Measurements from ENCODE around the gene LCE6A. TPM values are rescaled to one million over a fixed set of nuclear protein-coding genes. Genes with fewer than 3 reads are reported as not detected.
A peak's percentile ranks its signal among the peaks of the same experiment; 100 is the strongest.

Gene LCE6A
- polyA plus RNA-seq, 4 donors, result not detected

- H3K27ac ChIP-seq (ENCODE audit: low read depth in 1 of 3, low read length in 2 of 3), result no peak overlapping the region
- no peak overlapping the region for H3K4me3 ChIP-seq (ENCODE audit: low read depth in 1 of 3, low read length in 3 of 3)
- H3K36me3 ChIP-seq (ENCODE audit: control insufficient read depth in 3 of 3, insufficient read depth in 2 of 3, low read depth in 1 of 3, low read length in 3 of 3), result no peaks in the 10 kb centered on the region
- H3K4me1 ChIP-seq (ENCODE audit: control insufficient read depth in 3 of 3, insufficient read depth in 2 of 3, low read depth in 1 of 3, low read length in 2 of 3), result no peaks in the 10 kb centered on the region
- DNase-seq (no peak), FAIRE-seq (no peak)
- peaks cover 0 to 3% (median 2%) of the 10 kb centered on the region in 3 donors for H3K27me3 ChIP-seq (ENCODE audit: control insufficient read depth in 3 of 3, insufficient read depth in 3 of 3, low read length in 3 of 3)
- WGBS, 3 donors, result 36 to 40% (median 37%) methylated on average over 5 of the region's 5 CpGs
- no peaks in the 10 kb centered on the region for H3K9me3 ChIP-seq (ENCODE audit: control insufficient read depth in 2 of 2, insufficient read depth in 1 of 2, low read depth in 1 of 2, low read length in 1 of 2)
Measured at GRCh38 chr1:152823294-152823693, 19.4 kb upstream of the LCE6A start.

DNA sequence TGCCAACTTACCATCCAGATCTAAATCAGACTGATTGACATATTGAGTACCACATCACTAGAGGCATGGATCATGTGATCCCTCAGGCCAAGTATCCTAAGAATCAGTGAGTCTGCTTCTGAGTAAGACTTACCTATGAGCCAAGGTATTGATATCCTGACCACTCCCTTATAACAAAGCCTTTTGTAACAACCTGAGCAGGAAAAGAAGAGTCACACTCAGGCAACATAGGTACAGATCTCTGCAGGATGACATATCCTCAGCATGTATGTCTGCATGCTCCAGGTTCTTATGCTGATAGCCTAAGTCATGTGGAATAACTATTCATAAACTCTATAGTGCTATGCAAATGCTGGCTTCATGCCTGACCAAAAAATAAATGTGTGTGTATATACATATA lies 17.7 kb upstream of the LCE6A start:
- H3K4me3 ChIP-seq (ENCODE audit: low read depth in 1 of 3, low read length in 3 of 3), result no peak overlapping the region
- peaks cover 0 to 5% (median 2%) of the 10 kb centered on the region in 3 donors for H3K27me3 ChIP-seq (ENCODE audit: control insufficient read depth in 3 of 3, insufficient read depth in 3 of 3, low read length in 3 of 3)
- H3K4me1 ChIP-seq (ENCODE audit: control insufficient read depth in 3 of 3, insufficient read depth in 2 of 3, low read depth in 1 of 3, low read length in 2 of 3), result no peaks in the 10 kb centered on the region
- H3K36me3 ChIP-seq (ENCODE audit: control insufficient read depth in 3 of 3, insufficient read depth in 2 of 3, low read depth in 1 of 3, low read length in 3 of 3), result no peaks in the 10 kb centered on the region
- no peak overlapping the region for H3K27ac ChIP-seq (ENCODE audit: low read depth in 1 of 3, low read length in 2 of 3)
- DNase-seq, result no peak
- no peak for FAIRE-seq
- no peaks in the 10 kb centered on the region for H3K9me3 ChIP-seq (ENCODE audit: control insufficient read depth in 2 of 2, insufficient read depth in 1 of 2, low read depth in 1 of 2, low read length in 1 of 2)

GRCh38 chr1:152827173-152827572 lies 15.5 kb upstream of the LCE6A start, which contains the start of gene LCE1A:
Gene LCE1A, plus strand, starts transcription at chr1:152827473. Its CDS starts 0 bp downstream, at chr1:152827473.
- 80 to 86% (median 81%) methylated on average over 2 of the region's 2 CpGs for WGBS, 3 donors

GRCh38 chr1:152836870-152837269 lies 5.8 kb upstream of the LCE6A start:
- FAIRE-seq (no peak), DNase-seq (no peak)
- WGBS, 3 donors, result 42 to 44% (median 43%) methylated on average over 2 of the region's 2 CpGs
- H3K27me3 ChIP-seq (ENCODE audit: control insufficient read depth in 3 of 3, insufficient read depth in 3 of 3, low read length in 3 of 3), result no peaks in the 10 kb centered on the region
- H3K4me1 ChIP-seq (ENCODE audit: control insufficient read depth in 3 of 3, insufficient read depth in 2 of 3, low read depth in 1 of 3, low read length in 2 of 3), result no peaks in the 10 kb centered on the region
- H3K9me3 ChIP-seq (ENCODE audit: control insufficient read depth in 2 of 2, insufficient read depth in 1 of 2, low read depth in 1 of 2, low read length in 1 of 2), result no peaks in the 10 kb centered on the region
- H3K36me3 ChIP-seq (ENCODE audit: control insufficient read depth in 3 of 3, insufficient read depth in 2 of 3, low read depth in 1 of 3, low read length in 3 of 3), result no peaks in the 10 kb centered on the region
- H3K4me3 ChIP-seq (ENCODE audit: low read depth in 1 of 3, low read length in 3 of 3), result no peak overlapping the region
- H3K27ac ChIP-seq (ENCODE audit: low read depth in 1 of 3, low read length in 2 of 3), result peak overlapping the region in 1 of 3 donors; percentile 16

More at GRCh38 chr1:152827173-152827572, 15.5 kb upstream of the LCE6A start, which contains the start of gene LCE1A:
- Histone ChIP-seq H3K9me3 (ENCODE audit: control insufficient read depth in 2 of 2, insufficient read depth in 1 of 2, low read depth in 1 of 2, low read length in 1 of 2) (no peaks in the 10 kb centered on the region), H3K4me3 (ENCODE audit: low read depth in 1 of 3, low read length in 3 of 3) (no peak within 1 kb of the TSS), H3K4me1 (ENCODE audit: control insufficient read depth in 3 of 3, insufficient read depth in 2 of 3, low read depth in 1 of 3, low read length in 2 of 3) (no peaks in the 10 kb centered on the region), H3K36me3 (ENCODE audit: control insufficient read depth in 3 of 3, insufficient read depth in 2 of 3, low read depth in 1 of 3, low read length in 3 of 3) (no peaks in the 10 kb centered on the region), H3K27me3 (ENCODE audit: control insufficient read depth in 3 of 3, insufficient read depth in 3 of 3, low read length in 3 of 3) (peaks cover 0 to 5% (median 2%) of the 10 kb centered on the region in 3 donors), H3K27ac (ENCODE audit: low read depth in 1 of 3, low read length in 2 of 3) (no peak within 1 kb of the TSS)
- DNase-seq (no peak), FAIRE-seq (no peak)

GRCh38 chr1:152855661-152856060 lies 13.0 kb downstream of the LCE6A start:
- 41 to 51% (median 44%) methylated on average over 2 of the region's 2 CpGs for WGBS, 3 donors
- no peaks in the 10 kb centered on the region for H3K9me3 ChIP-seq (ENCODE audit: control insufficient read depth in 2 of 2, insufficient read depth in 1 of 2, low read depth in 1 of 2, low read length in 1 of 2)
- H3K27me3 ChIP-seq (ENCODE audit: control insufficient read depth in 3 of 3, insufficient read depth in 3 of 3, low read length in 3 of 3), result no peaks in the 10 kb centered on the region
- FAIRE-seq, result no peak
- no peaks in the 10 kb centered on the region for H3K36me3 ChIP-seq (ENCODE audit: control insufficient read depth in 3 of 3, insufficient read depth in 2 of 3, low read depth in 1 of 3, low read length in 3 of 3)
- H3K4me1 ChIP-seq (ENCODE audit: control insufficient read depth in 3 of 3, insufficient read depth in 2 of 3, low read depth in 1 of 3, low read length in 2 of 3), result no peaks in the 10 kb centered on the region
- no peak for DNase-seq
- H3K27ac ChIP-seq (ENCODE audit: low read depth in 1 of 3, low read length in 2 of 3), result no peak overlapping the region
- no peak overlapping the region for H3K4me3 ChIP-seq (ENCODE audit: low read depth in 1 of 3, low read length in 3 of 3)

GRCh38 chr1:152858062-152858461 lies 15.4 kb downstream of the LCE6A start:
- Histone ChIP-seq H3K9me3 (ENCODE audit: control insufficient read depth in 2 of 2, insufficient read depth in 1 of 2, low read depth in 1 of 2, low read length in 1 of 2) (no peaks in the 10 kb centered on the region), H3K36me3 (ENCODE audit: control insufficient read depth in 3 of 3, insufficient read depth in 2 of 3, low read depth in 1 of 3, low read length in 3 of 3) (no peaks in the 10 kb centered on the region), H3K27me3 (ENCODE audit: control insufficient read depth in 3 of 3, insufficient read depth in 3 of 3, low read length in 3 of 3) (no peaks in the 10 kb centered on the region), H3K27ac (ENCODE audit: low read depth in 1 of 3, low read length in 2 of 3) (no peak overlapping the region), H3K4me1 (ENCODE audit: control insufficient read depth in 3 of 3, insufficient read depth in 2 of 3, low read depth in 1 of 3, low read length in 2 of 3) (no peaks in the 10 kb centered on the region), H3K4me3 (ENCODE audit: low read depth in 1 of 3, low read length in 3 of 3) (no peak overlapping the region)
- DNase-seq (no peak), FAIRE-seq (no peak)
- WGBS, 3 donors, result 60 to 92% (median 65%) methylated on average over 1 of the region's 1 CpG

- 79 to 90% (median 89%) methylated on average over 3 of the region's 3 CpGs for WGBS, 3 donors
- Histone ChIP-seq H3K27me3 (ENCODE audit: control insufficient read depth in 3 of 3, insufficient read depth in 3 of 3, low read length in 3 of 3) (no peaks in the 10 kb centered on the region), H3K27ac (ENCODE audit: low read depth in 1 of 3, low read length in 2 of 3) (no peak within 1 kb of the TSS), H3K36me3 (ENCODE audit: control insufficient read depth in 3 of 3, insufficient read depth in 2 of 3, low read depth in 1 of 3, low read length in 3 of 3) (no peaks in the 10 kb centered on the region), H3K4me1 (ENCODE audit: control insufficient read depth in 3 of 3, insufficient read depth in 2 of 3, low read depth in 1 of 3, low read length in 2 of 3) (no peaks in the 10 kb centered on the region), H3K9me3 (ENCODE audit: control insufficient read depth in 2 of 2, insufficient read depth in 1 of 2, low read depth in 1 of 2, low read length in 1 of 2) (no peaks in the 10 kb centered on the region), H3K4me3 (ENCODE audit: low read depth in 1 of 3, low read length in 3 of 3) (no peak within 1 kb of the TSS)
- FAIRE-seq (no peak), DNase-seq (no peak)
Measured at GRCh38 chr1:152859696-152860095, 17.0 kb downstream of the LCE6A start, which contains the start of gene LCE7A. Gene LCE7A, plus strand, starts transcription at chr1:152859996. Its CDS starts 702 bp downstream, at chr1:152860698.

- Histone ChIP-seq H3K36me3 (ENCODE audit: control insufficient read depth in 3 of 3, insufficient read depth in 2 of 3, low read depth in 1 of 3, low read length in 3 of 3) (no peaks in the 10 kb centered on the region), H3K4me3 (ENCODE audit: low read depth in 1 of 3, low read length in 3 of 3) (no peak overlapping the region), H3K27me3 (ENCODE audit: control insufficient read depth in 3 of 3, insufficient read depth in 3 of 3, low read length in 3 of 3) (no peaks in the 10 kb centered on the region), H3K27ac (ENCODE audit: low read depth in 1 of 3, low read length in 2 of 3) (no peak overlapping the region), H3K9me3 (ENCODE audit: control insufficient read depth in 2 of 2, insufficient read depth in 1 of 2, low read depth in 1 of 2, low read length in 1 of 2) (no peaks in the 10 kb centered on the region), H3K4me1 (ENCODE audit: control insufficient read depth in 3 of 3, insufficient read depth in 2 of 3, low read depth in 1 of 3, low read length in 2 of 3) (no peaks in the 10 kb centered on the region)
- no peak for FAIRE-seq
- DNase-seq, result no peak
- 61 to 73% (median 65%) methylated on average over 3 of the region's 3 CpGs for WGBS, 3 donors
Measured at GRCh38 chr1:152860129-152860528, 17.5 kb downstream of the LCE6A start.

DNA sequence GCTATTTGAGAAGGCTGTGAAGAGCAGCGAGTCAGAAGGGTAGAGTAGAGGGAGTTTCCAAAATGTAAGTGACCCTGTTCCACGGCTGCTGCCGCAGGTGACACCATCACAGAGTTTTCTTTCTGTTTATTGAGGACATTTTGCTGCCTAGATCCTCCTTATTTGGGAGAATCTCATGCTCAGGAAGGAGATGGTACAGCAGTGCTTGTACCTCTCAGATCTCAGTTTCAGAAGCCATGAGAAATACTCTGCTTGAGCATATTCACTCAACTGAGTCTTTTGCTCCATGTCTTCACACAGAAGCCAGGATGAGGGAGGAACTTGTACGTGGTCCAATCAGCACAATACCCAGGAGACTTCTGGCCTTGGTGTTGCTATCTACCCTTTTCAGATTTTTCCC lies 18.7 kb downstream of the LCE6A start:
- H3K27me3 ChIP-seq (ENCODE audit: control insufficient read depth in 3 of 3, insufficient read depth in 3 of 3, low read length in 3 of 3), result no peaks in the 10 kb centered on the region
- DNase-seq (no peak), FAIRE-seq (no peak)
- no peaks in the 10 kb centered on the region for H3K9me3 ChIP-seq (ENCODE audit: control insufficient read depth in 2 of 2, insufficient read depth in 1 of 2, low read depth in 1 of 2, low read length in 1 of 2)
- no peak overlapping the region for H3K27ac ChIP-seq (ENCODE audit: low read depth in 1 of 3, low read length in 2 of 3)
- 71 to 81% (median 77%) methylated on average over 4 of the region's 4 CpGs for WGBS, 3 donors
- no peak overlapping the region for H3K4me3 ChIP-seq (ENCODE audit: low read depth in 1 of 3, low read length in 3 of 3)
- H3K36me3 ChIP-seq (ENCODE audit: control insufficient read depth in 3 of 3, insufficient read depth in 2 of 3, low read depth in 1 of 3, low read length in 3 of 3), result no peaks in the 10 kb centered on the region
- H3K4me1 ChIP-seq (ENCODE audit: control insufficient read depth in 3 of 3, insufficient read depth in 2 of 3, low read depth in 1 of 3, low read length in 2 of 3), result no peaks in the 10 kb centered on the region

All from small intestine (tissue), 7 donors.